NCI-H526 (cell line): ENCODE results near the gene COPG2.
A peak's percentile ranks its signal among the peaks of the same experiment; 100 is the strongest.

Experiments used
- DNase-seq, 2 experiments: peaks; one replicate each; lab custom pipeline; 2025; lab: John Stamatoyannopoulos, UW

The COPG2 gene

DNA sequence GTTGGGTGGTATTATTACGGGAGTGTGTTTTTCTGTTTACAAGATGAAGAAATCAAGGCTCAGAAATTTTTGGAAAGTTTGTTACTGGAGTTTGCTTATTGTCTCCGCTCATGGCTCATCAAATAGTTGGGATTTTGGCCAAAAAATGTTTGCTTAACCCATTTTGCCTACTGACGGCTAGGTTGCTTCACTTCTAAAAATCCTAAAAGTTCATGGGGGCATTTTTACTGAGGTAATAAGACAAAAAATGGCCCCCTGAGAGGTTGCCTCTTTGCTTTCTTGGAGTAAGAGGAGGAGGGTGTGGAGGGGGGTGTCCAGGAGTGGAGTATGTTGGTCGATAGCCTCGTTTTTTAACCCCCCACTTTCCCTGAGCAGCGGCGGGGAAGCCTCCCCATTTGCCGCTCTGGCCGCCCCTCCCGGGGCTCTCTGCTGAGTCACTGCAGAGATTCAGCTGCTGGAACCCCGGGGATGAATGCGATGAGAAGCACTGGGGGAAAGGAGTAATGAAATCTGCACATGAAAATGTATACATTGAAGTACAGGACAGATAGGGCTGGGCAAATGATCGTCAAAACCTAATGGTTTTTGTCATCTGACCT lies 175.2 kb downstream of the COPG2 start:
- DNase-seq, result no peak

DNA sequence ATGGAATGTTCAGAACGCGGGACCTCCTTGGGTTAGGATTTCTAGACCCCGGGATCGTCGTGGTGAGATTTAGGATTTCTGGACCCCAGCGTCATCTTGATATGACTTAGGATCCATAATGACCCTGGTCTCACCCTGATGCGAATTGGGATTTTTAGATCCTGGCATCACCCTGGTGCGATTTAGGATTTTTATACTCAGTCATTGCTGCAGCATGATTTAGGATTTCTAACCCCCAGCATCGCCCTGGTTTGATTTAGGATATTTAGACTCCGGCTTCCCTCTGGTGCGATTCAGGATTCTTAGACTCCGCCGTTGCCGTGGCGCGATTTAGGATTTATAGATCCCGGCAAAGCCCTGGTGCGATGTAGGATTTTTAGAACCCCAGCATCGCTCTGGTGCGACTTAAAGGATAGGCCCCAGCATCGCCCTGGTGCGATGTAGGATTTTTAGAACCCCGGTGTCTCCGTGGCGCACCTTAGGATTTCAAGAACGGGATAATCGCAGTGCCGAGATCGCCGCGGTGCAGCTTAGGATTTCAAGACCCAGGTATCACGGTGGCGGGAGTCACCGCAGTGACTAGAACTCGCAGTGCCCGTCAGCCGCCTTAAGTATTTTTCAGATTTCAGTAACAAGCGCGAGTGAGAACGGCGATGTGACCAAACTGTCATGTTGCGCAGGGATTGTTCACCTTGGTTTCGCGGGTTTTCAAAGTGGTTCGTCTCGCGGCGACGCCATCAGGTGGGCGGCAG lies 175.8 kb downstream of the COPG2 start:
- DNase-seq, result no peak

DNA sequence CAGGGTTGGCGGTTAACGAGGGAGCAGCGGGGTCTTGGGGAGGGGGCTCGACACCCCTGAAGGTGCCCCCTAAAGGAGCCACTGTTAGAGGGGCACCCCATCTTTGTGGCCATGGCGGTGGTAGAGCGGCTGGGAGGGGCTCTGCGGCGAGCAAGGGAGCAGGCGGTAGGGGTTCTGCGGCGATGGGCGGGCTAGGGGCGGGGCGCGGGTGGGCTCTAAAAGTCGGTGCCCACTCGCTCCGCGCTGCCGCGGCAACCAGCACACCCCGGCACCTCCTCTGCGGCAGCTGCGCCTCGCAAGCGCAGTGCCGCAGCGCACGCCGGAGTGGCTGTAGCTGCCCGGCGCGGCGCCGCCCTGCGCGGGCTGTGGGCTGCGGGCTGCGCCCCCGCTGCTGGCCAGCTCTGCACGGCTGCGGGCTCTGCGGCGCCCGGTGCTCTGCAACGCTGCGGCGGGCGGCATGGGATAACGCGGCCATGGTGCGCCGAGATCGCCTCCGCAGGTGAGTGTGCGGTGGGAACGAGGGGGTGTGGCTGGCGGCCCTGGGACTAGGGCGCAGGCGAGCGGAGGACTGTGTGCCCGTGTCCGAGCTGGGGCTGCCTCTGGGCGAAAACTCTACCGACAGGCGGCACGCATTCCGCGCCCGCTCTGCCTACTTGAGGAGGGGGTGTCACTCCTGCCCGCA lies 176.6 kb downstream of the COPG2 start, which contains the start of gene MEST:
Gene MEST (plus strand): TSS at position 245 of the 682 bp plus-strand sequence. CDS start 229 bp downstream, at position 474.
- peak in 1 of 2 experiments; percentile 39 for DNase-seq

DNA sequence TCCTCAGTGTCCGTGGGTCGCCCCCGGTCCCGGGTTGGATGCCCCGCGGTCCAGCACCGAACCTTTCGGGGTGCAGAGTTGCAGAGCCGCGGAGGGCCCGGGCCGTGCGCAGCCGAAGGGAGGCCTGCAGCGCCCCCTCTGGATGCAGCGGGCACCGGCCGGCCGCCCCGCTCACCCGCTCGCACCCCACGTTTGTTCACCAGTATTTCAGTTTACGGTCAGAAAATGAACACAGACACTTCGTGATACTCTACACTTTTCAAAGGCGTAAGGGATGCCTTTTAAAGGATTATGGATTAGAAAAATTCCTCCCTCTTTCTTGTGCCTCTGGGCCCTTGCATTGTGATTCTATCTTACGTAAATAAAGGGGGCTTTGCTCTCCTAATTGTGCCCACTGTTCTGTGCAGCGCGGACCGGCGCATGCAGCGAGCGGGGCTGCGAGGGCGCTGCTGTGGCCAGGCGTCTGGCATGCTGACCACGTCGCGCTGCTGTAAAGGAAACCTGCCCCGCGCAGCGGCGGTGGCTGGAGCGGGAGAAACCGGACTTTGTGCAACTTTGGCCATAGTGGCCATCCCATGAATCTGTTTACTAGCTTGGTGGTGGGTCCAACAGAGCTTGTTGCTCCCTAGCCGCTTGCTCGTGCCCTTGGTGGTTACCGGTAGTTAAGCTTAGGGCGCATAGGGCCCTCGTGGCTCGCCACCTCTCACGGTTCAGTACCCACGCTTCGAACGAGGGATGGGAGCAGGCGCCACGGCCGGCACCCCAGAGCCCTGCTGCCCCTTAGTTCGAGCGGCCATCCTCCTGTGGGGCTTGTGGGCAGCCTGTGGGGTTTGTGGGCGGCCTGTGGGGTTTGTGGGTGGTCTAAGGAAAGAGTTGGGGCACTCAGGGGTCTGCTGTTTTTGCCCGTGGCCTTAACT lies 177.4 kb downstream of the COPG2 start:
- DNase-seq, result peak in 1 of 2 experiments; percentile 54

DNA sequence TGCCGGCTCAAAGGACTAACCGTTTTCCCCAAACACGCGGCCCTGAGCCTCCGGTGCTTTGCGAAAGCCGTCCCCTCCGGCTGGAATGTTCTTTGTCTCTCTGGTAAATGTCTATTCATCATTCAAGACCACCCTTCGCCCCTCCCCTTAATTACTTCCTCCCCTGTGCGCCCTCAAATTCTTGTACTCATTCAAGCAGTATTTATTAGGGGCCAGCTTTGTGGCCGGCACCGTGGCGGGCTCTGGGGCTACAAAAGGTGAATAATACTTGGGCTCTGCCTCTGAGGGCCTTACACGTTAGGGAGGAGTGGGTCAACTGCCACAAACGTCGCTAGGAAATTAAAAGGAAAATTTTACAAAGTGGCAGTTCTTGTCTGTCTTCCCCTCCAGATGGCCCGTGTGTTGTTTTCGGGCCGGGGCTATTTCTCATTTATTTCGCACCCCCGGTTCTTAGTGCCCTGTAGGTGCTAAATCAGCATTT lies 178.2 kb downstream of the COPG2 start:
- DNase-seq, result peak in 1 of 2 experiments; percentile 25

DNA sequence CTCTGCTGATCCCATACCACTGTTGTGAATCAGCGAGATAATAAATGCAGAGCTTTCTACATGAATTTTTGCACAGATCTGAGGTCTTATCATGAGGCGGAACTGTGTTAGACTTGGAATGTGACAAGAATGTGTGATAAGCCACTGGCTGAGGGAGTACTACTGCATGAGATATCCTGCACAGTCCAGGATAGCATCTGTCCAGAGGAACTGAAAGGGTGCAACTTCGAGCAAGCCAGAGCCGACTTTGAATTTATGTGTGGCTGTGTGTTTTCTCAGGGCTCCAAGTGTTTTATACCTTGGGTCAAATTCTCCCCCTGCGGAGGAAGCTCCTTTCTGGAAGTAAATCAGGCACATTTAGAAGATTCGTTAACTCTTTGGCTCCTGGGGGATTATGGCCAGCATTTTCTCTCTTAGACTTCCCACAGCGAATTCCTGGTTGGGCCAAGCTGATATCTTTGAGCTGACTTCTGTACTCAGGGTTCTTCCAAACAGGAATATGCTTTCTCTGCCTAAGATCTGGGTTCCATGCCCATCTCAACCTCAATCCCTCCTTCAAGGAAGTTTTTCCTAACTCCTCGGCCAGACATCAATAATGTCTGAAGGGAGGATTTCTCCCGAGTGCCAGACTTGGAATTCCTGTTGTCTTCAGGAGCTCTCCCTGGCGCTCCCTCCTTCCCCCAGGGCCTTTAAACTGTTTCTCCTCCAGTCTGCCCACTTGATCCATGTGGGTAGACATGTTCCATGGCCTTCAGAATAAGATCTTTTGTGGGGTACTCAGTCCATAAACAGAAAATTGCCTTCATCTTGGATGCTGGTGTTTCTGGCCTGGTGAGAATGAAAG lies 179.2 kb downstream of the COPG2 start:
- no peak for DNase-seq

DNA sequence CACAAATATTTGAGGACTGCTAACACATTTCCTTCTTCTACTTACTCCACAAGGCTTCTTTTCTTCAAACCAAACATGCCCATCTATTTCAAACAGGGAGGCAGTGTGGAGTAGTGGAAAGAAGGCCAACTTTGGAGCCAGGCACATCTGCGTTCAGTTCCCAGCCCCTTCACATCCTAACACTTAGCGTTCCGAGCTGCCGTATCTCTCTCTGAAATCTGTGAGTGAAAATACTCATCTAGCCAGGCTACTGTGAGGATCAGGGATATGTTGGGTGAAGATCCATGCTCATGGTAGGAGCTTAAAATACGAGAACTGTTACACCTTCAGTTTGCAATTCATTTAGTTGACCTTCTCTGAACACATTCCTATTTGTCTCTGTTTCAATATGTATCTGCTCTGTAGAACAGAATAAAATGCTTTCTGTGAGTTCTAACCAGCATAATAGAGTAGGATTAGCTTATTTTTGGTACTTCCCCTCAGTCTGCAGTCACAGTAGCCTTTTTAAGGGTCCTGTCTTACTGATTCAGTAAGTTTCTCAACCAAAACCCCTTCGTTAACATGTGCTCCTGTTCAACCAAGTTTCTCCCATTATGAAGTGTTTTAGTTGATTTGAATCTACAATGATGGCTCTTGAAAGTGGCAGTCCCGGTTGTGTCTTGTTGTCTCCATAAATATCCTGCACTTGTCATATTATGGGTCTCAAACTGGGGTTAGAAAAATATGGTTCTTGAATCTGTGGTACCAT lies 180.0 kb downstream of the COPG2 start:
- DNase-seq, result no peak

DNA sequence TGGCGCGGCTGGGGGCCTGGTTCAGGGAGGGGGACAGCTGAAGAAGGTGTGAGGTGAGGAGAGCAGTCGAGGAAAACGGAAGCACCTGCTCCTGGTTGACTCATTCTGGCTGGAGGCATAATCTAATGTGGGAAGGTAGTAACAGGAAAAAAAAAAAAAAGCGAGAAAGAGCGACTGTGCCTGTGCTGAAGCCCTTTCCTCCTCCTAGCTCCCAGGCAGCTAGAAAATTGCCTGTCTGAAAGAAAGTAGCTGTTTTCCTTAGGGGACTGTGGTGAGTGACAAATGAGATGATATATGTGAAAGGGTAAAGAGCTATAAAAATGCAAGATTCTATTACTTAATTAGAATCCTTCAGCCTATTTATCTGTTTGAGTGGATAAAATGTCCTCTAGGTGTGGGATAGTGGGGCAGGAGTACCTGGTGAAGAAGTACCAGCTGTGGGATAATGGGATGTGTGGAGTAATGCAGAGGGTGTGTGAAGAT lies 181.6 kb downstream of the COPG2 start:
- DNase-seq, result peak in 1 of 2 experiments; percentile 27

DNA sequence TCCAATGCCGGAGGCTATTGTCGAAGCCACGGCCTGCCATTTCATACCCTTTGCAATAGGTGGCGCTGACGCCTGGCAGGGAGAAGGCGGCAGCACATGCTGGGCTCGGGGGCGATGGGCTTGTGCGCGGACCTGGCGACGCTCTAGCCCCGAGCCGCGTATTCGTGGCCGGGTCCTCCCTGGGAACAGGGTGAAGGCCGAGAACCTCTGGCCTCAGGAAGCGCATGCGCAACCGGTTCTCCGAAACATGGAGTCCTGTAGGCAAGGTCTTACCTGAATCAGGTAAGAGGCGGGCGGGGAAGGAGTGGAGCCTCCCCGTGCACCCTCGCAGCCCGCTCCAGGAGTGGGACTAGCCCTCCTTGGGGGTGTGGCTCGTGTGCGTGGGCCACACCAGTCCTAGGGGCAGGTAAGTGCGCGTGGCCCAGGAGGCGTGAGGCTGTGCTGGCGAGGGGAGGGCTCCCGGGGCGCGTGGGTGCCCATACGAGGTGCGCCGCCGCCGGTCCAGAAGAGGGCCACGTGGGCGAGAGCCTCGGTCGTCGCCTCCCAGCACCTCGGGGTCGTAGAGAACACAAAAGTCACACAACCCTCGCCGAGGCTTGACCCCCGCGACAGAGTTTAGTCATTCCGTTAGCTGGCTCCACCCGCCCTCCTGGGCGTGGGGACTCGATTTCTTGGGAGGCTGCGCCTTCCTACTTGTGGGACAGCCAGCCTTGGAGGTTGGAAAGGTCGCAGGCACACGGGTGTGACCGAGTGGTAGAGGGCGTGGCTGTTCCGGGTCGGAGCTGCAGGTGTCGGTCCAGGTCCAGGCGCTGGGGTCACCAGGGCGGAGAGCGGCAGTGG lies 182.2 kb downstream of the COPG2 start:
- DNase-seq, result peak; percentile 53 to 84

DNA sequence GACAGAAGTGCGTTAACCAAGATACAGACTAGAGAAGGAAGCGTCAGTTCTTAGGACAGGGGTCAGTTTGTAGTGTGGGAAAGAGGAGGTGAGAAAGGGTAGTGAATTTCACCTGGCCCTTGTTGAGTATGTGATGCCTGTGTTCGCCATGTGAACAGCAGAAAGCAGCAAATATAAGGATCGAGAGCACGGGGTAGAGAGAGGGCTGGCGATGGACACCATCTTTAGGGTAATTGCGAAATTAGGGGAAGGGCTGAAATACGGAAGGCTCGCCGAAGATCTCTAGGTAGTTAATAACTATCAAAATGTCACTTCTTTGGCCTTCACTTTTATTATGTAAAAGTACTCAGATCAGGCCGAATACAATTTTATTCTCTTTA lies 182.8 kb downstream of the COPG2 start:
- DNase-seq, result no peak

DNA sequence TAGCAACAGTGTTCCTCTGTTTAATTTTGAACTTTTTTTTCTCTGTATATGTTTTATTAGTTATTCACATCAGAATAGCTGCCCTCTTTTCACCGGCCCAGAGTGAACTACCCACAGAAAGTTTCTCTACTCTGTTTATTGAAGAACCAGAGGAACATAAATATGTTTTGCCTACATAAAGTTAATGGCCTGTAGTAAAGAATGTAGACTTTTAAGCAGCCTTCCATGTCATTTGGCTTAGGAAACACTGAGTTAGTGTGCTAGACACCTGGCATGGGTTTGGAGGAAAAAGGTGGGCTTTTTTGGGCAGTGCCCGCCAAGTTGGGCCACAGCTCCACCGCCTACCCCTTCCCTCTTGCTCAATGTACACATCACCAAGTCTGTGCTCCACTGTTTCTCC lies 185.5 kb downstream of the COPG2 start:
- peak in 1 of 2 experiments; percentile 16 for DNase-seq

DNA sequence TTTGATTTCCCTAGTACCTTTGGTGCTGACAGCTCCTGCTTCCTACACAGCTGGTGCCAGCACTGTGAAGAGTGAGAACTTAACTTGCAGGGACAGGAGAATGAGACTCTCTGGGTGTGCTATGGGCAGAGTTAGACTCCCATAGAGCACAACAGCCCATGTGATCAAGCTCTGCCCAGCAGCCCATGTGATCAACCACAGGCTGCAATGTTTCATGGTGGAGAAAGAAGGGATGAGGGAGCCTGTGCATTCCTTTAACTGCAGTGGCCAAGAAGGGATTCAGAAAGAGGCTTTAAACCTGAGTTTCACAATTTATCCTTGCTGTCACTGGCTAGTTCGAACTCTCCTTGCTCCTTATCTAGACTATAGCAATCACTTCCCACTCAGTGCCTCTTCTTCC lies 186.7 kb downstream of the COPG2 start:
- DNase-seq, result no peak

DNA sequence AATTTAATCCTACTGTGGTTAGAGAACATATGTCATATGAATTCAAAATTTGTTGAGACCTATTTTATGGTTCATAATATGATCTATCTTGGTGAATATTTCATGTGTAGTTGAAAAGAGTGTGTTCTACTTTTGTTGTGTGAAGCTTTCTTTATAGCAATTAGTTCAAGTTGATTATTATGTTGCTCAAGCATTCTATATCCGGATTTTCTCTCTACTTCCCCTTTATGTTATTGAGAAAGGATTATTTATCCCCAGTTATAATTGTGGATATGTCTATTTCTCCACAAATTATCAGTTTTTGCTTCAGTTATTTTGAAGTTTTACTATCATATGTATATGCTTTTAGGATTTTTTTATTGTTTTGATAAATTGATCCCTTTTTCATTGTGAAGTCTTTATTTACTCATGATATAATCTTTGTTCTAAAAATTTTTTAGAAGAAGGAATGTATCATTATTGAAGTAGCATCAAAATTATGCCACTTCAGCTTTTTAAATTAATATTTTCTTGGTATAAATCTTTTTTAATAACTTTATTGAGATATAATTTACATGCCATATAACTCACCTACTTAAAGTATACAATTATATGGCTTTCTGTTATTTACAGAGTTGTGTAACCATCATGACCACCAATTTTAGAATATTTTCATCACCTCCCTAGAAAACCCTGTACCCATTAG lies 188.7 kb downstream of the COPG2 start:
- no peak for DNase-seq

DNA sequence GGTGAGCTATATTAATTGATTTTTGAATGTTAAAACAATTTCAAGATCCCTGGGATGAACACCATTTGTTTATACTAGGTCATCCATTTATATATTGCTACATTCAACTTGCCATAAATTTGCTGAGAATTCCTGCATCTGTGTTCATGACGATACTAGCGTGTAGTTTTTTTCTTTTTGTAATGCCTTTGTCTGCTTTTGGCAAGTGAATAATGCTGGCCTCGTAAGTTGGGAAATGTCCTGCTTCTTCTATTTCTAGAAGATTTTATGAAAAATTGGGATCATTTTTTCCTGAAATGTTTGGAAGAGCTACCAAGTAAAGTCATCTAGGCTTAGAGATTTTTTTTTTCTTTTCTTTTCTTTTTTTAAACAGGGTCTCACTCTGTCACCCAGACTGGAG lies 189.6 kb downstream of the COPG2 start:
- no peak for DNase-seq

DNA sequence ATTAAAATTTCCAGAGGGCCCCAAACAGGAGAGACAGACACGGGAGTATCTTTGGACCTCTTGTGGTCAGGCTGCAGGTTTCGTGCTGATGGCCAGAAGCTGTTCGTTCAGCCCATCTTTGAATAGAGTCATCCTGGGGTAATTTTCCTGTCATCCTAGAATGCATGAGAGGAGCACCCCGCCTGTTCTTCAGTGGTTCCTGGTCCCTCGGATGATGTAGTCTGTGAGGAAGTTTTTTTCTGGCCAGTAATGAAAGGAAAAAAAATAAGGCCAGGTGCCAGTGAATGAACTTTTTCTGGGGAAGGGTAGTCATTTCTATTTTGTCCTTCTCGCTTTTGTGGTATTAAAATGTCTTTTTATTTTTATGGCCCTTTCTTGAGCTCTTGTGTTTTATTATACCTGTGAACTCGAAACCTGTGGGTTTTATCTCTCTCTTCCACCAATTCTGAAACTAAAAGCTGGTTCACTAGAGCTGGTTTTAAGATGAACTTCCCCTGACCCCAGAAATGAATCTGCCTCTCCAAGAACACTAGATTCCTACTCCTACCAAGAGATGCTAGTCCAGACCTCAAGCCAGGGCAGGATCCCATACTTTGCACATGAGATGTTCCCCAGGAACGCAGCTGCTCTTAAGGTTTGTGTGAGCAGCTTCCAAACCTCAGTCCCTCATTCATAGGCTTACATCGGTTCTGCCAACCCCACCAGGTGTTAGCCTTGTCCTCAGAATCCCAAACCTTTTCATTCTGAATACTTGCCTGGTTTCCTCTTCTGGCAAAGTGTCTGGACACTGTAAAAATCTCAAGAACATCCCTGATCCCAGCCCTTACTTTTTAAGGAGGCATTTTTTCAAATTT lies 192.0 kb downstream of the COPG2 start:
- no peak for DNase-seq

DNA sequence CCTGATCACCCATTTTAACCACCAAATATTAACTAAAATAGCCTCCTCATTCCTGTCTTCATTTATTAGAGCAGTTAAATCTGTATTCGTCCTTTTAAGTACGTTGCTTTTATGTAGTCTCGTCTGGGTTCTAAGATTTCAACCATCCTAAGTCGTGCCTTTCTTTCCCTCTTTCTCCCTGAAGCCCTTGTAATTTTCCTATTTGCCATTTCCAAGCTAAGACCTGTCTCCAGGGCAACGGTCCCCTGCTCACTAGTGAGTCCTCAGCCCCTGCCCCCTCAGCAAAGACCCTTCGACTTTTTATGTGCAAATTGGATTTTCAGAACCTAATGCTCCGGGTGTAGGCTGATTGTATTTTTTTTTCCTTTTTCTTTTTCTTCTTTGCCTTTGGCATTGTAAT lies 192.8 kb downstream of the COPG2 start:
- no peak for DNase-seq

DNA sequence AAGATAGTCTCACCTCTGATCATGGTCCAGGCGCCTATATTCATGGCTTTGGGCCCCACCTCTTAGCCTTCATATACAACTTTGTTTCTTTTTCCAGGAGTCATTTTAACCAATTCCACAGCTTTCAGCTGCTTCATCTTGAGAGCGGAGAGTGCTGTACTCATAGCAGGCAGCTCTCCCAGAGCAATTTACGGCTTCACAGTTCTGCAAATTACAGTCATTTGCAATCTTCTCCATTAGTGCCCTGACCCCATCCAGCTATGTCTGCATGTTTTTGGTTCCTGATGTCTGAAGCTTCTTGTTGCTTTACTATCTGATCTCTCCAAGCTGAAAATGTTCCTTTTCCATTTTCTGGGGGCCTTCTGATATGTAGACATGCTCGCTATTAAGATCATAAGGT lies 194.7 kb downstream of the COPG2 start:
- no peak for DNase-seq

DNA sequence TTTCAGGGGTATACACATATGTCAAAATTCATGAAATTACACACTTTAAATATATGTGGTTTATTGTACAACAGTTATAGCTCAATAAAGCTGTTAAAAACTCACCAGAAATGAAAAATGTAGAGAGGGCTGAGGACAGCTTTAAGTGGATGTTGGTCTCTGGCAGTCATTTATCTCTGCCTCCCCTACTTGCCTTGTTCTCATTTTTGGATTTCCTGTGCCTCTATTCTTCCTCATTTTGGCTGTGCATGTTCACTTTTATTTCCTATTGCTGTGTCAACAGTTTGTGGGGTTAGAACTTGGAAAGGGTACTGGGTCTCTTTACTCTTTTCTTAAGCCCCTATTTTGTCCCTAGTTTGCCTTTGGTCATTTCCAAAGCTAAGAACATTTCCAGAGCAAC lies 195.3 kb downstream of the COPG2 start:
- DNase-seq, result no peak
